Endothelial cell of umbilical vein (primary cell): ENCODE results near the gene HDAC7.

Experiments used
- FOS ChIP-seq: IDR thresholded peaks from 2 replicates; pipeline ENCODE4 v1.6.1; 2011; ENCODE audit warnings: mild to moderate bottlenecking, low read length, moderate library complexity, borderline replicate concordance; ENCODE audit not compliant: insufficient read depth
- MAX ChIP-seq: IDR thresholded peaks from 2 replicates; pipeline ENCODE4 v1.6.1; 2011; ENCODE audit not compliant: insufficient read depth, insufficient read length
- POLR2A ChIP-seq: IDR thresholded peaks from 2 replicates; pipeline ENCODE4 v1.6.1; 2012; ENCODE audit warnings: low read depth, mild to moderate bottlenecking, control low read depth, low read length
- TF ChIP-seq, protein P1 (sequence below), 2 donors: IDR thresholded peaks; 1 replicate in 1 of 2; 2 replicates in 1 of 2; pipeline ENCODE4 v1.5.1; 2011; ENCODE audit warnings: low read length in 2 of 2, mild to moderate bottlenecking in 2 of 2, moderate library complexity in 2 of 2, control low read depth in 1 of 2, inconsistent platforms in 1 of 2, low read depth in 1 of 2; ENCODE audit not compliant: insufficient read depth in 1 of 2; ENCODE audit errors: extremely low read depth in 1 of 2

DNA sequence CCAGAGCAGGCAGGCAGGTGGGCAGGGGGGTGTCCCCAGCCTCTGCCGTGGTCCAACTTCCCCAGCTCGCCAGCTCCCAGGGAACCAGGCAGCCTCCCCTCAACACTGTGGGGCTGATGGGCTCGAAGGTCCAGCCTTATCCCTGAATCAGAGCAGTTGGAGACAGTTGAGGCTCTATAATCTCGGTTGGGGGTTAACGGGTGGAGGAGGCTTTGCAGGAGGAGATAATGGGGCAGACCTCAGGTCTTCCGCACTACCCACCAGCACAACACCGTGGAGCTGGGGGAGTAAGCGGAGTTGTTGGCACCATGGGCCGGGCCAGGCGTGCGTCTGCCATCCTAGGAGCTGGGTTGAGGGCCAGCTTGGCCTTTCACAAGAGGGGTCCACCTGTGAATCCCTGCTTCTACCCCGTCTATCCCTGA lies 13.9 kb upstream of the HDAC7 start:
- TF ChIP-seq, protein P1, sequence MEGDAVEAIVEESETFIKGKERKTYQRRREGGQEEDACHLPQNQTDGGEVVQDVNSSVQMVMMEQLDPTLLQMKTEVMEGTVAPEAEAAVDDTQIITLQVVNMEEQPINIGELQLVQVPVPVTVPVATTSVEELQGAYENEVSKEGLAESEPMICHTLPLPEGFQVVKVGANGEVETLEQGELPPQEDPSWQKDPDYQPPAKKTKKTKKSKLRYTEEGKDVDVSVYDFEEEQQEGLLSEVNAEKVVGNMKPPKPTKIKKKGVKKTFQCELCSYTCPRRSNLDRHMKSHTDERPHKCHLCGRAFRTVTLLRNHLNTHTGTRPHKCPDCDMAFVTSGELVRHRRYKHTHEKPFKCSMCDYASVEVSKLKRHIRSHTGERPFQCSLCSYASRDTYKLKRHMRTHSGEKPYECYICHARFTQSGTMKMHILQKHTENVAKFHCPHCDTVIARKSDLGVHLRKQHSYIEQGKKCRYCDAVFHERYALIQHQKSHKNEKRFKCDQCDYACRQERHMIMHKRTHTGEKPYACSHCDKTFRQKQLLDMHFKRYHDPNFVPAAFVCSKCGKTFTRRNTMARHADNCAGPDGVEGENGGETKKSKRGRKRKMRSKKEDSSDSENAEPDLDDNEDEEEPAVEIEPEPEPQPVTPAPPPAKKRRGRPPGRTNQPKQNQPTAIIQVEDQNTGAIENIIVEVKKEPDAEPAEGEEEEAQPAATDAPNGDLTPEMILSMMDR (IDR thresholded peaks at IDR 0.05; ENCODE audit: extremely low read depth in 1 of 2, insufficient read depth in 1 of 2, low read depth in 1 of 2, low read length in 2 of 2), result no peak
- TF ChIP-seq FOS (no peak), POLR2A (no peak), MAX (no peak)
